RWPE1 (cell line): ENCODE data around the gene IGF2BP1.
"Not testable (repeated sequence)": the region's sequence is repeated elsewhere in the genome, so short reads cannot be mapped to it uniquely, and the experiment has no call there.

Source experiments
- CTCF ChIA-PET: fragments of 350-600 bp; sonication (Branson Sonifier 250); formaldehyde crosslinking; extraction: SDS; loops from one replicate; lab custom pipeline; 2021; lab: Yijun Ruan, JAX
- POLR2A ChIA-PET: fragments of 400-600 bp; formaldehyde crosslinking; extraction: SDS; loops from one replicate; lab custom pipeline; 2020; ENCODE audit warnings: antibody characterized with exemption; ENCODE audit not compliant: low non-redundant PET; lab: Yijun Ruan, JAX
- DNase-seq: peaks from one replicate; pipeline ENCODE4 v3.0.0; 2012; ENCODE audit warnings: low spot score
- H3K27ac ChIP-seq: fragments of 450-650 bp; 2 replicates; pipeline ENCODE4 v1.5.1; 2017
- CTCF ChIP-seq: fragments of 450-650 bp; conservative IDR thresholded peaks from 2 replicates; pipeline ENCODE4 v1.5.1; 2017; ENCODE audit warnings: low read depth, mild to moderate bottlenecking

Gene IGF2BP1

GRCh38 chr17:49024523-49024922 is 27.3 kb downstream of the IGF2BP1 start:
- POLR2A ChIA-PET: no interaction called here
- no peak overlapping the region for H3K27ac ChIP-seq
- no peak for TF ChIP-seq CTCF
- no peak for DNase-seq
- CTCF ChIA-PET: no interaction called here

DNA sequence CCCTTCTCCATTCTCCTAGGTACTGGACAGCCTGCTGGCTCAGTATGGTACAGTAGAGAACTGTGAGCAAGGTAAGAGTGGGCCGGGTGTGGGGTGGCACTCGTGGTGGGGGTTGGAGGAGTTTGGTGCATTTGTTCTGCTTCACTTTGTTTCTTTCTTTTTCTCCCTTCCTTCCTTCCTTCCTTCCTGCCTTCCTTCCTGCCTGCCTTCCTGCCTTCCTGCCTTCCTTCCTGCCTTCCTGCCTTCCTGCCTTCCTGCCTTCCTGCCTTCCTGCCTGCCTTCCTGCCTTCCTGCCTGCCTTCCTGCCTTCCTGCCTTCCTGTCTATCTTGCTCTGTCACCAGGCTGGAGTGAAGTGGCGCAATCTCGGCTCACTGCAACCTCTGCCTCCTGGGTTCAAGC is 29.3 kb downstream of the IGF2BP1 start:
- DNase-seq, POLR2A ChIA-PET, H3K27ac ChIP-seq: not testable (repeated sequence)
- CTCF ChIA-PET: interaction anchor here (0.6 kb wide), 1 partner anchor 32 kb away, joined by 3 read pairs; no protein-coding TSS in a partner anchor

- CTCF ChIA-PET: interaction anchor here (1.3 kb wide), 1 partner anchor 8 kb away, joined by 5 read pairs; no protein-coding TSS in a partner anchor
- H3K27ac ChIP-seq: no peak overlapping the region
- no peak for DNase-seq
- TF ChIP-seq CTCF: no peak
- POLR2A ChIA-PET: no interaction called here
Observed at GRCh38 chr17:49028271-49028670, 31.1 kb downstream of the IGF2BP1 start.

- DNase-seq: no peak
- ChIA-PET POLR2A (no interaction called here), CTCF (interaction anchor here (0.6 to 1.6 kb wide), 5 partner anchors 131 to 351 kb away, joined by 3 to 12 read pairs (median 3); no protein-coding TSS in a partner anchor)
- H3K27ac ChIP-seq: no peak overlapping the region
- no peak for TF ChIP-seq CTCF
Observed at GRCh38 chr17:49029801-49030200, 32.6 kb downstream of the IGF2BP1 start.

- ChIA-PET CTCF (interaction anchor here (0.5 to 2.3 kb wide), 41 partner anchors 8 to 1716 kb away, joined by 3 to 10 read pairs (median 4); partner anchors contain the start of genes PHOSPHO1, TTLL6 and UBE2Z), POLR2A (no interaction called here)
- DNase-seq: peak; percentile 85
- TF ChIP-seq CTCF: peak; percentile 89
- no peak overlapping the region for H3K27ac ChIP-seq
Observed at GRCh38 chr17:49031965-49032928, 35.1 kb downstream of the IGF2BP1 start.

- ChIA-PET POLR2A (interaction anchor here (0.6 kb wide), 1 partner anchor 85 kb away, joined by 9 read pairs; no protein-coding TSS in a partner anchor), CTCF (interaction anchor here (0.5 to 2.2 kb wide), 14 partner anchors 8 to 364 kb away, joined by 3 to 12 read pairs (median 4); no protein-coding TSS in a partner anchor)
- peak overlapping the region; percentile 51 for H3K27ac ChIP-seq
- peak; percentile 66 for DNase-seq
- peak; percentile 97 for TF ChIP-seq CTCF
Observed at GRCh38 chr17:49035470-49036269, 38.5 kb downstream of the IGF2BP1 start.
